NCI-H526 treated with DMSO at 0.1 percent for 48 hours (cell line): ENCODE data around the gene NPEPL1.
"Not testable (repeated sequence)": the region's sequence is repeated elsewhere in the genome, so short reads cannot be mapped to it uniquely, and the experiment has no call there.

ENCODE experiments used
- DNase-seq: peaks from one replicate; lab custom pipeline; 2025; lab: John Stamatoyannopoulos, UW

NPEPL1 gene

GRCh38 chr20:58742668-58743566, 50.3 kb downstream of the NPEPL1 start:
- DNase-seq: no peak

GRCh38 chr20:58743929-58744534, 51.4 kb downstream of the NPEPL1 start:
- no peak for DNase-seq

GRCh38 chr20:58744836-58745235, 52.2 kb downstream of the NPEPL1 start:
- DNase-seq: no peak

GRCh38 chr20:58745391-58745790, 52.8 kb downstream of the NPEPL1 start:
- no peak for DNase-seq

GRCh38 chr20:58746620-58747019, 54.0 kb downstream of the NPEPL1 start:
- no peak for DNase-seq

- DNase-seq: no peak
Measured at GRCh38 chr20:58747211-58747610, 54.6 kb downstream of the NPEPL1 start.

- DNase-seq: no peak
Measured at GRCh38 chr20:58748618-58749017, 56.0 kb downstream of the NPEPL1 start.

- no peak for DNase-seq
Measured at GRCh38 chr20:58749098-58749769, 56.6 kb downstream of the NPEPL1 start.

GRCh38 chr20:58749979-58750378, 57.4 kb downstream of the NPEPL1 start:
- DNase-seq: no peak

GRCh38 chr20:58750706-58751105, 58.1 kb downstream of the NPEPL1 start:
- not testable (repeated sequence) for DNase-seq

GRCh38 chr20:58751979-58752378, 59.4 kb downstream of the NPEPL1 start:
- no peak for DNase-seq

GRCh38 chr20:58752565-58752964, 60.0 kb downstream of the NPEPL1 start:
- no peak for DNase-seq

- DNase-seq: no peak
Measured at GRCh38 chr20:58753267-58753921, 60.8 kb downstream of the NPEPL1 start.

GRCh38 chr20:58753922-58754551, 61.4 kb downstream of the NPEPL1 start:
- no peak for DNase-seq

GRCh38 chr20:58754584-58754983, 62.0 kb downstream of the NPEPL1 start:
- DNase-seq: no peak

- DNase-seq: no peak
Measured at GRCh38 chr20:58755062-58755697, 62.6 kb downstream of the NPEPL1 start.

- no peak for DNase-seq
Measured at GRCh38 chr20:58755766-58756449, 63.3 kb downstream of the NPEPL1 start.

GRCh38 chr20:58756450-58756775, 63.8 kb downstream of the NPEPL1 start:
- DNase-seq: no peak

GRCh38 chr20:58757647-58758046, 65.0 kb downstream of the NPEPL1 start:
- DNase-seq: not testable (repeated sequence)

GRCh38 chr20:58759947-58760346, 67.3 kb downstream of the NPEPL1 start:
- no peak for DNase-seq

GRCh38 chr20:58760856-58761255, 68.3 kb downstream of the NPEPL1 start:
- no peak for DNase-seq
